ENCODE data around the gene FAU. TPM values are rescaled to one million over a fixed set of nuclear protein-coding genes. Genes with fewer than 3 reads are reported as not detected.
A peak's percentile ranks its signal among the peaks of the same experiment; 100 is the strongest.

The FAU gene
- total and polyA plus RNA-seq, 9 of the 15 experiments (the other 6 are each of a cell fraction or from before 2014, with no cell fraction given): 433 to 1,827 (median 942) TPM

DNA sequence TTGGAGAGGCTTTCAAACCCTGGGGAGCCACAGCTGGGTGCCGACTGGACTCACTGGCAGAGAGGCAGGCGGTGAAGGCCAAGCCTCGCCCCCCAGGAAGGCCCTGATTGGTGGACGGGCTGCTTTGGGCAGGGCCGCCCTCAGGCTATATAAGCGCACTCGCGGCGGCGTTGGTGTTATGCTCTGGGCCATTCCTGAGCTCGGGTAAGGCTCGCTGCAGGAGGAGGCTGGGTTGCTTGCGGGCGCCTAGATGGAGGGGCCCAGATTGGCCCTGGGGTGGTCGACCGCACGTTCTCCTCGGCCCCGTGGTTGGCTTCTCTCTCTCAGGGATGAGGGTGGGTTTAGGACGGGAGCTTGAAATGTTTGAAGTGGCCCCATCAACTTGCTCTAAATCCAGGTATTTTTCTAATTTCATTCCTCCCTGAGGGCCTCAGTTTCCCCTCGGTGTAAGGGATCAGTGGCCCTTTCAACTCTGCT lies 48.2 kb upstream of the FAU start, which contains the start of gene SPDYC (continued):
- TF ChIP-seq ARID4B (CRISPR knock-in tag; IDR thresholded peaks at IDR 0.05) (no peak; the same call in 1 of the 2 replicates), TAF1 (IDR thresholded peaks at IDR 0.05; ENCODE audit: control insufficient read depth, extremely low read depth, insufficient read depth, low read length, severe bottlenecking) (peak; percentile 96), SP2 (IDR thresholded peaks at IDR 0.05; ENCODE audit: extremely low read depth, low read depth, low read length, poor library complexity, severe bottlenecking) (no peak), ZC3H4 (CRISPR knock-in tag; IDR thresholded peaks at IDR 0.05; ENCODE audit: borderline replicate concordance) (0 out of 2 replicates have a peak, but pooled peaks have one; percentile 56), PURB (CRISPR knock-in tag; IDR thresholded peaks at IDR 0.05; ENCODE audit: low read depth) (no peak), MXD1 (CRISPR knock-in tag; IDR thresholded peaks at IDR 0.05; ENCODE audit: borderline replicate concordance, poor library complexity, severe bottlenecking) (no peak), L3MBTL2 (IDR thresholded peaks at IDR 0.05) (peak; percentile 30), ZNF436 (CRISPR knock-in tag; IDR thresholded peaks at IDR 0.05) (peak; percentile 40; the same call in 1 of the 2 replicates), ZNF140 (CRISPR knock-in tag; IDR thresholded peaks at IDR 0.05) (no peak), HDAC6 (IDR thresholded peaks at IDR 0.05; ENCODE audit: low read depth, low read length) (peak; percentile 47; the same call in 1 of the 2 replicates), MAFG (tag; conservative IDR thresholded peaks at IDR 0.05) (no peak), SMAD4 (CRISPR knock-in tag; conservative IDR thresholded peaks at IDR 0.05) (no peak), SNAPC5 (CRISPR knock-in tag; IDR thresholded peaks at IDR 0.05) (no peak), SMAD1 (IDR thresholded peaks at IDR 0.05; ENCODE audit: low read depth, low read length, partially characterized antibody) (peak; percentile 93), TSC22D4 (tag; IDR thresholded peaks at IDR 0.05) (no peak), VEZF1 (CRISPR knock-in tag; IDR thresholded peaks at IDR 0.05) (no peak), PHTF2 (CRISPR knock-in tag; IDR thresholded peaks at IDR 0.05) (peak; percentile 38; the same call in 1 of the 2 replicates), ATF7 (IDR thresholded peaks at IDR 0.05) (peak; percentile 71; the same call in 1 of the 2 replicates), PRPF4 (IDR thresholded peaks at IDR 0.05; ENCODE audit: insufficient read depth, low read depth, low read length, poor library complexity, severe bottlenecking) (peak; percentile 70)
- TF ChIP-seq, protein P1, sequence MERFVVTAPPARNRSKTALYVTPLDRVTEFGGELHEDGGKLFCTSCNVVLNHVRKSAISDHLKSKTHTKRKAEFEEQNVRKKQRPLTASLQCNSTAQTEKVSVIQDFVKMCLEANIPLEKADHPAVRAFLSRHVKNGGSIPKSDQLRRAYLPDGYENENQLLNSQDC (CRISPR knock-in tag; IDR thresholded peaks at IDR 0.05): peak; percentile 81; the same call in 1 of the 2 replicates
